HEK293 (cell line): ENCODE measurements around the gene DHRS3.

Source experiments
- CTCF ChIP-seq: fragments of 450-650 bp; formaldehyde crosslinking; IDR thresholded peaks from 2 replicates; pipeline ENCODE4 v1.5.1; 2016; ENCODE audit warnings: missing biosample characterization, missing genetic modification characterization
- ZNF518A ChIP-seq: fragments of 450-650 bp; formaldehyde crosslinking; conservative IDR thresholded peaks from 2 replicates; pipeline ENCODE4 v1.5.1; 2016; ENCODE audit warnings: low read depth, missing biosample characterization, missing genetic modification characterization
- ZNF596 ChIP-seq: fragments of 450-650 bp; IDR thresholded peaks from 2 replicates; pipeline ENCODE4 v1.5.0; 2018; ENCODE audit warnings: missing biosample characterization, mild to moderate bottlenecking, missing genetic modification characterization, moderate library complexity
- ZNF624 ChIP-seq: fragments of 450-650 bp; formaldehyde crosslinking; IDR thresholded peaks from 2 replicates; pipeline ENCODE4 v1.5.1; 2017; ENCODE audit warnings: missing biosample characterization, missing genetic modification characterization
- ZNF639 ChIP-seq: fragments of 450-650 bp; formaldehyde crosslinking; IDR thresholded peaks from 2 replicates; pipeline ENCODE4 v1.5.1; 2016; ENCODE audit warnings: missing biosample characterization, missing genetic modification characterization

GRCh38 chr1:12587981-12588640 is 29.9 kb downstream of the DHRS3 start:
- no peak for TF ChIP-seq ZNF596 (tag by site-specific recombination)
- no peak for TF ChIP-seq ZNF518A (tag by site-specific recombination)
- TF ChIP-seq CTCF (tag by site-specific recombination): no peak
- no peak for TF ChIP-seq ZNF624 (tag by site-specific recombination)
- TF ChIP-seq ZNF639 (tag by site-specific recombination): no peak
